Stomach (tissue), 4 donors: ENCODE results near the gene C12orf43.

ENCODE experiments used
- EP300 ChIP-seq: sonication (generic); formaldehyde crosslinking; IDR thresholded peaks from one replicate; pipeline ENCODE4 v1.6.1; 2017; ENCODE audit warnings: antibody characterized with exemption
- TF ChIP-seq, protein P1 (sequence below), 7 experiments: fragments of 450-650 bp in 4 of 7; fragments of 200-600 bp in 3 of 7; sonication (generic) in 3 of 7; IDR thresholded peaks; one replicate each; pipeline ENCODE4 v1.5.1; 2016 to 2019; ENCODE audit warnings: antibody characterized with exemption in 7 of 7, control low read depth in 2 of 7, mild to moderate bottlenecking in 1 of 7

DNA sequence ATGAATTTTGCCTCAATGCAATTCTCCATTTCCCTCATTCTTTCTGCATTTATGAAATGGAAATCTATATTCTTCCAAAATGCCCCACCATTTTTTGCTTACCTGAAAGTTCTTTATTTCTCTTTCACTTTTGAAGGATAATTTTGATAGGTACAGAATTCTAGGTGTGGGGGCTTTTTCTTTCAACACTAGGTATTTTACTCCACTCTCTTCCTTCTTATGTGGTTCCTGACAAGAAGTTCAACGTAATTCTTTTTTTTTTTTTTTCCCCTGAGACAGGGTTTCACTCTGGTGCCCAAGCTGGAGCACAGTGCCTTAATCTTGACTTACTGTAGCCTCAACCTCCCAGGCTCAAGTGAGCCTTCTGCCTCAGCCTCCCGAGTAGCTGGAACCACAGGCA is 49.1 kb upstream of the C12orf43 start:
- no peak for TF ChIP-seq EP300
- TF ChIP-seq, protein P1, sequence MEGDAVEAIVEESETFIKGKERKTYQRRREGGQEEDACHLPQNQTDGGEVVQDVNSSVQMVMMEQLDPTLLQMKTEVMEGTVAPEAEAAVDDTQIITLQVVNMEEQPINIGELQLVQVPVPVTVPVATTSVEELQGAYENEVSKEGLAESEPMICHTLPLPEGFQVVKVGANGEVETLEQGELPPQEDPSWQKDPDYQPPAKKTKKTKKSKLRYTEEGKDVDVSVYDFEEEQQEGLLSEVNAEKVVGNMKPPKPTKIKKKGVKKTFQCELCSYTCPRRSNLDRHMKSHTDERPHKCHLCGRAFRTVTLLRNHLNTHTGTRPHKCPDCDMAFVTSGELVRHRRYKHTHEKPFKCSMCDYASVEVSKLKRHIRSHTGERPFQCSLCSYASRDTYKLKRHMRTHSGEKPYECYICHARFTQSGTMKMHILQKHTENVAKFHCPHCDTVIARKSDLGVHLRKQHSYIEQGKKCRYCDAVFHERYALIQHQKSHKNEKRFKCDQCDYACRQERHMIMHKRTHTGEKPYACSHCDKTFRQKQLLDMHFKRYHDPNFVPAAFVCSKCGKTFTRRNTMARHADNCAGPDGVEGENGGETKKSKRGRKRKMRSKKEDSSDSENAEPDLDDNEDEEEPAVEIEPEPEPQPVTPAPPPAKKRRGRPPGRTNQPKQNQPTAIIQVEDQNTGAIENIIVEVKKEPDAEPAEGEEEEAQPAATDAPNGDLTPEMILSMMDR (IDR thresholded peaks at IDR 0.05) = no peak
